GM12878 (cell line): ENCODE data around the gene SLC35G6. TPM values are rescaled to one million over a fixed set of nuclear protein-coding genes. Genes with fewer than 3 reads are reported as not detected.
A peak's percentile ranks its signal among the peaks of the same experiment; 100 is the strongest.

Source experiments
- ASH2L ChIP-seq: fragments of 300-600, 200-600 bp; sonication (generic); IDR thresholded peaks from 2 replicates; pipeline ENCODE4 v1.6.1; 2017; ENCODE audit warnings: low read depth, mild to moderate bottlenecking, borderline replicate concordance
- CHD2 ChIP-seq: IDR thresholded peaks from 2 replicates; pipeline ENCODE4 v1.6.1; 2011; ENCODE audit warnings: low read depth, low read length, improper control_type of control experiment, borderline replicate concordance
- CREB1 ChIP-seq: IDR thresholded peaks from 2 replicates; pipeline ENCODE4 v1.6.1; 2012; ENCODE audit warnings: low read depth, mild to moderate bottlenecking, inconsistent platforms
- EGR1 ChIP-seq, 2 experiments: IDR thresholded peaks; 1 replicate in 1 of 2; 2 replicates in 1 of 2; pipeline ENCODE4 v1.6.1; 2011 to 2012; ENCODE audit warnings: low read depth in 2 of 2, low read length in 2 of 2, borderline replicate concordance in 1 of 2, mild to moderate bottlenecking in 1 of 2, moderate library complexity in 1 of 2
- ESRRA ChIP-seq: IDR thresholded peaks from 2 replicates; pipeline ENCODE4 v1.6.1; 2012; ENCODE audit warnings: mild to moderate bottlenecking, low read length, improper control_type of control experiment
- ETV6 ChIP-seq, 2 experiments: fragments of 450-650 bp in 1 of 2; IDR thresholded peaks in 1 of 2; conservative IDR thresholded peaks in 1 of 2; 2 replicates each; pipeline ENCODE4 v1.6.1; 2014; ENCODE audit warnings: antibody characterized with exemption in 1 of 2, borderline replicate concordance in 1 of 2, low read depth in 1 of 2, mild to moderate bottlenecking in 1 of 2, moderate library complexity in 1 of 2
- EZH2 ChIP-seq: IDR thresholded peaks from 2 replicates; pipeline ENCODE4 v1.6.1; 2012; ENCODE audit warnings: low read depth, mild to moderate bottlenecking, control low read depth, inconsistent platforms, low read length, borderline replicate concordance; ENCODE audit not compliant: control insufficient read depth
- HCFC1 ChIP-seq: fragments of 150-350 bp; IDR thresholded peaks from 2 replicates; pipeline ENCODE4 v1.6.1; 2014; ENCODE audit warnings: low read length
- HSF1 ChIP-seq: fragments of 150-350 bp; IDR thresholded peaks from 2 replicates; pipeline ENCODE4 v1.6.1; 2014; ENCODE audit warnings: mild to moderate bottlenecking, low read depth, low read length
- JUND ChIP-seq: IDR thresholded peaks from 2 replicates; pipeline ENCODE4 v1.6.1; 2012; ENCODE audit warnings: low read depth, mild to moderate bottlenecking, low read length, improper control_type of control experiment, moderate library complexity
- KDM1A ChIP-seq: fragments of 200-600 bp; sonication (generic); IDR thresholded peaks from 2 replicates; pipeline ENCODE4 v1.6.1; 2016; ENCODE audit warnings: borderline replicate concordance
- NFYA ChIP-seq: IDR thresholded peaks from 2 replicates; pipeline ENCODE4 v1.6.1; 2011; ENCODE audit warnings: low read depth, mild to moderate bottlenecking, low read length, improper control_type of control experiment, borderline replicate concordance
- NR2F1 ChIP-seq: fragments of 450-650 bp; conservative IDR thresholded peaks from 2 replicates; pipeline ENCODE4 v1.6.1; 2017; ENCODE audit warnings: mild to moderate bottlenecking
- POLR2A ChIP-seq: IDR thresholded peaks from 2 replicates; pipeline ENCODE4 v1.6.1; 2011; ENCODE audit warnings: low read depth, mild to moderate bottlenecking, low read length
- POLR2AphosphoS2 ChIP-seq: IDR thresholded peaks from 2 replicates; pipeline ENCODE4 v1.6.1; 2011; ENCODE audit warnings: low read depth, mild to moderate bottlenecking, low read length, improper control_type of control experiment, moderate library complexity
- RB1 ChIP-seq: fragments of 450-650 bp; formaldehyde crosslinking; IDR thresholded peaks from 2 replicates; pipeline ENCODE4 v1.6.1; 2017; ENCODE audit warnings: mild to moderate bottlenecking, borderline replicate concordance
- RELB ChIP-seq: fragments of 450-650 bp; IDR thresholded peaks from 2 replicates; pipeline ENCODE4 v1.6.1; 2017; ENCODE audit warnings: low read depth, mild to moderate bottlenecking, moderate library complexity
- SMC3 ChIP-seq: IDR thresholded peaks from 2 replicates; pipeline ENCODE4 v1.6.1; 2011; ENCODE audit warnings: low read length, improper control_type of control experiment, borderline replicate concordance
- SP1 ChIP-seq: IDR thresholded peaks from one replicate; pipeline ENCODE4 v1.6.1; 2011; ENCODE audit warnings: low read depth, low read length
- SPI1 ChIP-seq: IDR thresholded peaks from 2 replicates; pipeline ENCODE4 v1.6.1; 2011; ENCODE audit warnings: low read depth, mild to moderate bottlenecking, low read length, moderate library complexity, borderline replicate concordance; ENCODE audit not compliant: insufficient read depth
- TBL1XR1 ChIP-seq: IDR thresholded peaks from 2 replicates; pipeline ENCODE4 v1.6.1; 2012; ENCODE audit warnings: low read depth, low read length, improper control_type of control experiment
- TCF7 ChIP-seq: IDR thresholded peaks from 2 replicates; pipeline ENCODE4 v1.6.1; 2014; ENCODE audit warnings: antibody characterized with exemption, borderline replicate concordance
- ZNF217 ChIP-seq: fragments of 450-650 bp; IDR thresholded peaks from 2 replicates; pipeline ENCODE4 v1.6.1; 2017; ENCODE audit warnings: antibody characterized with exemption, mild to moderate bottlenecking
- polyA plus RNA-seq, 11 experiments: library from polyadenylated mRNA; depleted of rRNA in 4 of 11; unstranded in 6 of 11; stranded (reverse) in 5 of 11; fragments of >200 nt; fragmentation: Nextera tagmentation in 4 of 11; fragmentation: Illumina TruSeq in 1 of 11; extraction: Ambion mirVana in 4 of 11; extraction: Trizol in 1 of 11; gene quantifications; 1 replicate in 1 of 11; 2 replicates in 10 of 11; pipeline versions ENCODE4 v1.2.1 to v1.2.3, GENCODE V29; 2011 to 2016; ENCODE audit warnings: inconsistent platforms in 2 of 11, missing spikeins in 2 of 11, low read depth in 1 of 11
- total RNA-seq, 4 experiments: library from RNA; depleted of rRNA in 3 of 4; stranded (reverse); fragments of >200 nt in 3 of 4; fragmentation: Illumina TruSeq in 1 of 4; extraction: Trizol in 1 of 4; gene quantifications; 2 replicates each; pipeline versions ENCODE4 v1.2.1 to v1.2.3, GENCODE V29; 2013 to 2021
- TF ChIP-seq, protein P1 (sequence below): fragments of 450-650 bp; IDR thresholded peaks from 2 replicates; pipeline ENCODE4 v1.6.1; 2017; ENCODE audit warnings: antibody characterized with exemption, mild to moderate bottlenecking, moderate library complexity

Gene SLC35G6
- total and polyA plus RNA-seq, 10 of the 15 experiments (the other 5 are each of a cell fraction or from before 2014, with no cell fraction given) = 0.20 TPM; not detected in 9

GRCh38 chr17:7478276-7479212 is 2.7 kb upstream of the SLC35G6 start (continued):
- TF ChIP-seq, protein P1, sequence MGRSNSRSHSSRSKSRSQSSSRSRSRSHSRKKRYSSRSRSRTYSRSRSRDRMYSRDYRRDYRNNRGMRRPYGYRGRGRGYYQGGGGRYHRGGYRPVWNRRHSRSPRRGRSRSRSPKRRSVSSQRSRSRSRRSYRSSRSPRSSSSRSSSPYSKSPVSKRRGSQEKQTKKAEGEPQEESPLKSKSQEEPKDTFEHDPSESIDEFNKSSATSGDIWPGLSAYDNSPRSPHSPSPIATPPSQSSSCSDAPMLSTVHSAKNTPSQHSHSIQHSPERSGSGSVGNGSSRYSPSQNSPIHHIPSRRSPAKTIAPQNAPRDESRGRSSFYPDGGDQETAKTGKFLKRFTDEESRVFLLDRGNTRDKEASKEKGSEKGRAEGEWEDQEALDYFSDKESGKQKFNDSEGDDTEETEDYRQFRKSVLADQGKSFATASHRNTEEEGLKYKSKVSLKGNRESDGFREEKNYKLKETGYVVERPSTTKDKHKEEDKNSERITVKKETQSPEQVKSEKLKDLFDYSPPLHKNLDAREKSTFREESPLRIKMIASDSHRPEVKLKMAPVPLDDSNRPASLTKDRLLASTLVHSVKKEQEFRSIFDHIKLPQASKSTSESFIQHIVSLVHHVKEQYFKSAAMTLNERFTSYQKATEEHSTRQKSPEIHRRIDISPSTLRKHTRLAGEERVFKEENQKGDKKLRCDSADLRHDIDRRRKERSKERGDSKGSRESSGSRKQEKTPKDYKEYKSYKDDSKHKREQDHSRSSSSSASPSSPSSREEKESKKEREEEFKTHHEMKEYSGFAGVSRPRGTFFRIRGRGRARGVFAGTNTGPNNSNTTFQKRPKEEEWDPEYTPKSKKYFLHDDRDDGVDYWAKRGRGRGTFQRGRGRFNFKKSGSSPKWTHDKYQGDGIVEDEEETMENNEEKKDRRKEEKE = no peak
- TF ChIP-seq KDM1A (no peak), EGR1 (IDR thresholded peaks at IDR 0.05; ENCODE audit: borderline replicate concordance in 1 of 2, low read depth in 2 of 2, low read length in 2 of 2) (no peak), ASH2L (no peak), HSF1 (no peak), CHD2 (peak; percentile 77; the same call in 1 of the 2 replicates), SMC3 (no peak), RELB (no peak), TCF7 (no peak), NR2F1 (no peak), POLR2AphosphoS2 (no peak), EZH2 (no peak), ZNF217 (no peak), JUND (no peak), CREB1 (peak; percentile 38; the same call in 1 of the 2 replicates), SP1 (peak; percentile 12), POLR2A (peak; percentile 52), NFYA (no peak), HCFC1 (no peak), ESRRA (no peak), TBL1XR1 (no peak), RB1 (no peak), SPI1 (no peak), ETV6 (conservative IDR thresholded peaks at IDR 0.05 in 1 of 2, IDR thresholded peaks at IDR 0.05 in 1 of 2; ENCODE audit: borderline replicate concordance in 1 of 2, low read depth in 1 of 2) (no peak)
